Effector CD8-positive, alpha-beta T cell (primary cell): ENCODE measurements around the gene EPN3.

Experiments used
- DNase-seq: peaks from one replicate; lab custom pipeline; 2025; lab: John Stamatoyannopoulos, UW
- total RNA-seq, 4 experiments: gene quantifications; one replicate each; lab custom pipeline; 2026; lab: John Stamatoyannopoulos, UW

EPN3 gene
- total RNA-seq = 0 to 0.18 (median 0.09) reads per million in 4 experiments

- no peak for DNase-seq
These were observed at the start of gene EPN3 for GRCh38 chr17:50532452-50533024. TSS of gene EPN3 (plus strand) at chr17:50532735. CDS start at chr17:50536557, 3,822 bp downstream.

- no peak for DNase-seq
These were observed 49.3 kb upstream of the EPN3 start for GRCh38 chr17:50483266-50483665.

- DNase-seq = no peak
These were observed 48.0 kb upstream of the EPN3 start for GRCh38 chr17:50484386-50485155.

- DNase-seq = no peak
These were observed 45.1 kb upstream of the EPN3 start for GRCh38 chr17:50487213-50488096.

GRCh38 chr17:50488880-50489279, 43.7 kb upstream of the EPN3 start:
- DNase-seq = no peak

GRCh38 chr17:50491505-50491904, 41.0 kb upstream of the EPN3 start:
- DNase-seq = no peak

- no peak for DNase-seq
These were observed 40.3 kb upstream of the EPN3 start for GRCh38 chr17:50492214-50492613.

GRCh38 chr17:50493744-50494143, 38.8 kb upstream of the EPN3 start:
- no peak for DNase-seq

- no peak for DNase-seq
These were observed 37.2 kb upstream of the EPN3 start for GRCh38 chr17:50495217-50495823.

- no peak for DNase-seq
These were observed 36.6 kb upstream of the EPN3 start for GRCh38 chr17:50495918-50496317.

- DNase-seq = no peak
These were observed 34.3 kb upstream of the EPN3 start for GRCh38 chr17:50498021-50498874.

- no peak for DNase-seq
These were observed 33.3 kb upstream of the EPN3 start for GRCh38 chr17:50499270-50499669.

GRCh38 chr17:50499721-50500120, 32.8 kb upstream of the EPN3 start:
- no peak for DNase-seq

- no peak for DNase-seq
These were observed 31.5 kb upstream of the EPN3 start for GRCh38 chr17:50501054-50501453.

GRCh38 chr17:50502301-50502990, 30.1 kb upstream of the EPN3 start:
- DNase-seq = no peak

GRCh38 chr17:50505591-50506130, 26.9 kb upstream of the EPN3 start:
- no peak for DNase-seq

GRCh38 chr17:50506298-50506697, 26.2 kb upstream of the EPN3 start:
- no peak for DNase-seq

GRCh38 chr17:50507871-50508572, 24.5 kb upstream of the EPN3 start, which contains the start of gene MYCBPAP:
TSS of gene MYCBPAP (plus strand) at chr17:50508439. CDS start at chr17:50508675, 236 bp downstream.
- peak; percentile 81 for DNase-seq
